Suprapubic skin (tissue), 4 donors: Measurements from ENCODE around the gene CSMD2.

Experiments
- CTCF ChIP-seq, 2 donors: fragments of 200-600 bp in 1 of 2; fragments of 450-650 bp in 1 of 2; sonication (generic) in 1 of 2; IDR thresholded peaks; one replicate each; pipeline ENCODE4 v1.5.1; 2016 to 2019; ENCODE audit warnings: antibody characterized with exemption in 2 of 2, mild to moderate bottlenecking in 1 of 2, moderate library complexity in 1 of 2
- EP300 ChIP-seq: sonication (generic); formaldehyde crosslinking; IDR thresholded peaks from one replicate; pipeline ENCODE4 v1.6.1; 2017; ENCODE audit warnings: antibody characterized with exemption
- POLR2AphosphoS5 ChIP-seq, 3 donors: sonication (generic); formaldehyde crosslinking; IDR thresholded peaks; one replicate each; pipeline ENCODE4 v1.6.1; 2017; ENCODE audit warnings: antibody characterized with exemption in 3 of 3

DNA sequence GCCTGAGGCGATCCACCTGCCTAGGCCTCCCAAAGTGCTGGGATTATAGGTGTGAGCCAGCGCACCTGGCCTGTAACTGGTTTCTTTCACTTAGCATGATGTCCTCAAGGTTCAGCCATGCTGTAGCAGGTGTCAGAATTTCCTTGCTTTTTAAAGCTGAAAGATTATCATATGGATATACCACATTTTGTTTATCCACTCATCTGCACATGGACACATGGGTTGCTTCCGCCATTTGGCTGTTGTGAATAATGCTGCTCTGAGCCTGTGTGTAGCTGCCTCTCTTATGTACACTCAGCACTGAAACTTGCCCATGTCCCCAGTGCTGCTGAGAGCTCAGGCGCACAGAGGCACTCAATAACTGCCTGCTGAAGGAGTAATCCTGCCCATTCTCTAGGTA, 11.8 kb downstream of the CSMD2 start:
- TF ChIP-seq CTCF (IDR thresholded peaks at IDR 0.05): no peak
- no peak for TF ChIP-seq POLR2AphosphoS5 (IDR thresholded peaks at IDR 0.05)
- no peak for TF ChIP-seq EP300
